Panc1 (cell line): Measurements from ENCODE around the gene CHD6. TPM values are rescaled to one million over a fixed set of nuclear protein-coding genes. Genes with fewer than 3 reads are reported as not detected.

Source experiments
- ATAC-seq: fragments of 200-7000 bp; cut with Tn5 transposase; 2 replicates; pipeline ENCODE4 v1.9.1; 2020; ENCODE audit warnings: mild to moderate bottlenecking, moderate library complexity
- BruUV-seq: library from RNA; stranded (reverse); fragments of 400-500 nt; replicated peaks from 2 replicates; lab custom pipeline; 2021; lab: Mats Ljungman, UMichigan
- CTCF ChIA-PET: fragments of 300-600 bp; sonication (Branson Sonifier 250); formaldehyde crosslinking; loops from one replicate; lab custom pipeline; 2022; ENCODE audit warnings: antibody characterized with exemption; lab: Charles Lee
- POLR2A ChIA-PET: fragments of 300-600 bp; sonication (Branson Sonifier 250); formaldehyde crosslinking; loops from one replicate; lab custom pipeline; 2022; ENCODE audit warnings: antibody characterized with exemption; lab: Charles Lee
- DNase-seq: peaks from one replicate; pipeline ENCODE4 v3.0.0-alpha.2; 2010; ENCODE audit warnings: low read depth, low spot score
- H3K27ac ChIP-seq: 2 replicates; pipeline ENCODE4 v1.5.1; 2011; ENCODE audit warnings: mild to moderate bottlenecking, low read length, inconsistent platforms
- H3K27me3 ChIP-seq: fragments of 200-500 bp; sonication (Bioruptor generic); 2 replicates; pipeline ENCODE4 v1.6.0; 2014; ENCODE audit warnings: low read length, inconsistent platforms; ENCODE audit not compliant: control insufficient read depth, insufficient read depth
- H3K36me3 ChIP-seq: fragments of 200-500 bp; sonication (Bioruptor generic); 2 replicates; pipeline ENCODE4 v1.5.1; 2014; ENCODE audit warnings: inconsistent platforms, mild to moderate bottlenecking, low read length, moderate library complexity; ENCODE audit not compliant: control insufficient read depth, insufficient read depth
- H3K4me1 ChIP-seq: 2 replicates; pipeline ENCODE4 v1.5.1; 2011; ENCODE audit warnings: inconsistent platforms, mild to moderate bottlenecking, low read length, moderate library complexity; ENCODE audit not compliant: control insufficient read depth, insufficient read depth
- H3K4me3 ChIP-seq, 2 experiments: 2 replicates each; pipeline ENCODE4 v1.5.1; 2011 to 2012; ENCODE audit warnings: low read depth in 2 of 2, low read length in 2 of 2, mild to moderate bottlenecking in 2 of 2, inconsistent platforms in 1 of 2, moderate library complexity in 1 of 2
- H3K9me3 ChIP-seq: fragments of 200-500 bp; sonication (Bioruptor generic); 2 replicates; pipeline ENCODE4 v1.5.1; 2014; ENCODE audit warnings: low read depth, mild to moderate bottlenecking, inconsistent platforms, low read length, moderate library complexity; ENCODE audit not compliant: control insufficient read depth, insufficient read depth
- CTCF ChIP-seq: fragments of 450-650 bp; IDR thresholded peaks from 2 replicates; pipeline ENCODE4 v1.5.1; 2017; ENCODE audit warnings: mild to moderate bottlenecking
- POLR2AphosphoS5 ChIP-seq: IDR thresholded peaks from 2 replicates; pipeline ENCODE4 v1.6.1; 2012; ENCODE audit warnings: mild to moderate bottlenecking, low read depth, low read length, moderate library complexity
- REST ChIP-seq, 2 experiments: IDR thresholded peaks; 2 replicates each; pipeline ENCODE4 v1.6.1; 2011 to 2012; ENCODE audit warnings: low read depth in 2 of 2, control low read depth in 1 of 2, low read length in 1 of 2, mild to moderate bottlenecking in 1 of 2, moderate library complexity in 1 of 2; ENCODE audit not compliant: insufficient read depth in 1 of 2
- SIN3A ChIP-seq: IDR thresholded peaks from 2 replicates; pipeline ENCODE4 v1.6.1; 2012; ENCODE audit warnings: low read depth, mild to moderate bottlenecking, low read length, moderate library complexity, borderline replicate concordance; ENCODE audit not compliant: insufficient read depth
- TCF7L2 ChIP-seq: IDR thresholded peaks from 2 replicates; pipeline ENCODE4 v1.6.1; 2011; ENCODE audit warnings: mild to moderate bottlenecking, low read depth, low read length, inconsistent platforms
- in situ Hi-C: cut with HindIII; loops from 2 replicates; pipeline ENCODE4 v1.10.0; 2016; ENCODE audit warnings: low sequenced_read_pairs, low pct_unique_long_range_greater_than_20kb
- intact Hi-C: fragments of 100-400 bp; cut with micrococcal nuclease; formaldehyde crosslinking; loops from one replicate; pipeline ENCODE4 v1.10.0; 2022; ENCODE audit not compliant: unreplicated experiment
- total RNA-seq: library from RNA; stranded (reverse); gene quantifications from one replicate; pipeline ENCODE4 v1.2.1, GENCODE V29; 2021; ENCODE audit not compliant: unreplicated experiment

Gene CHD6
- total RNA-seq, 1 experiment from 2014 or later = 21.3 TPM

- H3K9me3 ChIP-seq = no peaks in the 10 kb centered on the region
- no TSS peak for BruUV-seq
- ChIA-PET POLR2A (no interaction called here), CTCF (no interaction called here)
- H3K27me3 ChIP-seq = no peaks in the 10 kb centered on the region
- no peaks in the 10 kb centered on the region for H3K36me3 ChIP-seq
- intact Hi-C loops = no loop called here
- in situ Hi-C loops = no loop called here
- H3K27ac ChIP-seq = no peak overlapping the region
- H3K4me3 ChIP-seq = no peak overlapping the region
- ATAC-seq (no peak; the same call in 1 of the 2 replicates), DNase-seq (no peak)
- 0 out of 2 replicates have a peak, but pooled peaks cover 3% of the 10 kb centered on the region for H3K4me1 ChIP-seq
- TF ChIP-seq SIN3A = no peak
- TF ChIP-seq REST (IDR thresholded peaks at IDR 0.05; ENCODE audit: insufficient read depth in 1 of 2, low read depth in 2 of 2, low read length in 1 of 2) = no peak
- TF ChIP-seq POLR2AphosphoS5 = no peak
- no peak for TF ChIP-seq CTCF
- no peak for TF ChIP-seq TCF7L2
These were observed 141.7 kb downstream of the CHD6 start for GRCh38 chr20:41476446-41476845.

GRCh38 chr20:41476013-41476441, 142.2 kb downstream of the CHD6 start:
- ChIA-PET POLR2A (no interaction called here), CTCF (no interaction called here)
- no TSS peak for BruUV-seq
- Histone ChIP-seq H3K9me3 (no peaks in the 10 kb centered on the region), H3K4me3 (no peak overlapping the region), H3K36me3 (no peaks in the 10 kb centered on the region), H3K4me1 (0 out of 2 replicates have a peak, but pooled peaks cover 3% of the 10 kb centered on the region), H3K27ac (no peak overlapping the region), H3K27me3 (no peaks in the 10 kb centered on the region)
- DNase-seq (no peak), ATAC-seq (peak; percentile 77; the same call in 1 of the 2 replicates)
- intact Hi-C loops (no loop called here), in situ Hi-C loops (no loop called here)
- TF ChIP-seq CTCF (no peak), TCF7L2 (no peak; the same call in 1 of the 2 replicates), SIN3A (no peak), POLR2AphosphoS5 (no peak), REST (IDR thresholded peaks at IDR 0.05; ENCODE audit: insufficient read depth in 1 of 2, low read depth in 2 of 2, low read length in 1 of 2) (no peak)
